Stimulated activated naive CD8-positive, alpha-beta T cell treated with anti-CD3 and anti-CD28 coated beads, Interleukin-15, amount 100 ng/mL, for 72 hours (primary cell): ENCODE results near the gene ARHGDIB.
A peak's percentile ranks its signal among the peaks of the same experiment; 100 is the strongest.

Source experiments
- ATAC-seq: fragments of 150-1000 bp; cut with Tn5 transposase; 2 replicates; pipeline ENCODE4 v1.10.0; 2021; ENCODE audit warnings: mild to moderate bottlenecking, moderate library complexity
- DNase-seq, 2 donors: peaks; one replicate each; pipeline ENCODE4 v3.0.0; 2021 to 2022
- H3K27ac Mint-ChIP-seq, 2 donors: one replicate each; pipeline ENCODE4 v1.8.0; 2022; ENCODE audit warnings: mild to moderate bottlenecking in 2 of 2, mixed read lengths in 2 of 2, moderate library complexity in 2 of 2
- H3K27me3 Mint-ChIP-seq: one replicate; pipeline ENCODE4 v1.8.0; 2022; ENCODE audit warnings: mixed read lengths
- H3K4me1 Mint-ChIP-seq: one replicate; pipeline ENCODE4 v1.8.0; 2022; ENCODE audit warnings: mild to moderate bottlenecking, mixed read lengths
- H3K4me3 Mint-ChIP-seq, 2 donors: one replicate each; pipeline ENCODE4 v1.8.0; 2022; ENCODE audit warnings: mild to moderate bottlenecking in 2 of 2, mixed read lengths in 2 of 2, moderate library complexity in 1 of 2
- H3K9me3 Mint-ChIP-seq, 2 donors: one replicate each; pipeline ENCODE4 v1.8.0; 2022; ENCODE audit warnings: mixed read lengths in 2 of 2

Gene ARHGDIB

DNA sequence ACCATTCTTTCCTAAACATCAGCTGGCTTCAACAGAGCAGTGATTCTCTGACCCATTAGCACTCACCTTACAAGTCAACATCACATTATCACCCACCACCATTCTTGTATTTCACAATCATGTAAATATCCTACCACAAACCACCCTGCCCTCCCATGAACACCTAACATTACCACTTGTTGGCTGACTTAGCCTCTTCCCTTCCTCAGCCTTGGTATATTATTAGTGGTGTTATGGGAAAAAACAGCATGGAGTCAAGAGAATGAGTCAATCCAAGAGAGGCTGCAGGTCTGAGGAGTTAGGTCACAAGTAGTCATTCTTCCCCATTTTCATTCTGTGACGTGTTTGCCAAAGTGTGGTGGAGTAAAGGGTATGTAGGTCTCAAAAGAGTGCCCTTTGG lies 53.4 kb downstream of the ARHGDIB start:
- Mint-ChIP-seq H3K4me1 (peaks cover 37% of the 10 kb centered on the region), H3K4me3 (no peak overlapping the region), H3K27me3 (no peaks in the 10 kb centered on the region), H3K9me3 (peaks cover 0 to 7% of the 10 kb centered on the region in 2 donors), H3K27ac (no peak overlapping the region)
- DNase-seq (peak in 1 of 2 donors; percentile 41), ATAC-seq (peak; percentile 55)

DNA sequence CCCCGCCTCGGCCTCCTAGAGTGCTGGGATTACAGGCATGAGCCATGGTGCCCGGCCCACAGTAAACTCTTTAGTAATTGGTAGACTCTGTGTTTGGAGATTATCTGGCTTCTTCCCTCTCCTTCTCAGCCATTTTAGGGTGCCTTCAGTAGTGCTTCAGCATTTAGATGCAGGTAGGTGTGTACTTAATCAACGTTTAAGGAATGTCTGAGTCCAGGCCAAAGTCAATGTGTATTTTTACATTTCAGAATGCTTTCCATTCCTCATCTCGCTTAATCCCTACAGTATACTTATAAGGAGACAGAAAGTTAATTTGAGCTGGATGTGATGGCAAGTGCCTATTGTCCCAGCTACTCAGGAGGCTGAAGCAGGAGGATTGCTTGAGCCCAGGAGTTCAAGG lies 55.3 kb downstream of the ARHGDIB start:
- no peak overlapping the region for H3K4me3 Mint-ChIP-seq
- no peak overlapping the region for H3K27ac Mint-ChIP-seq
- no peak for ATAC-seq
- no peak for DNase-seq
- H3K4me1 Mint-ChIP-seq: peaks cover 39% of the 10 kb centered on the region
- no peaks in the 10 kb centered on the region for H3K27me3 Mint-ChIP-seq
- H3K9me3 Mint-ChIP-seq: peaks cover 0 to 7% of the 10 kb centered on the region in 2 donors

DNA sequence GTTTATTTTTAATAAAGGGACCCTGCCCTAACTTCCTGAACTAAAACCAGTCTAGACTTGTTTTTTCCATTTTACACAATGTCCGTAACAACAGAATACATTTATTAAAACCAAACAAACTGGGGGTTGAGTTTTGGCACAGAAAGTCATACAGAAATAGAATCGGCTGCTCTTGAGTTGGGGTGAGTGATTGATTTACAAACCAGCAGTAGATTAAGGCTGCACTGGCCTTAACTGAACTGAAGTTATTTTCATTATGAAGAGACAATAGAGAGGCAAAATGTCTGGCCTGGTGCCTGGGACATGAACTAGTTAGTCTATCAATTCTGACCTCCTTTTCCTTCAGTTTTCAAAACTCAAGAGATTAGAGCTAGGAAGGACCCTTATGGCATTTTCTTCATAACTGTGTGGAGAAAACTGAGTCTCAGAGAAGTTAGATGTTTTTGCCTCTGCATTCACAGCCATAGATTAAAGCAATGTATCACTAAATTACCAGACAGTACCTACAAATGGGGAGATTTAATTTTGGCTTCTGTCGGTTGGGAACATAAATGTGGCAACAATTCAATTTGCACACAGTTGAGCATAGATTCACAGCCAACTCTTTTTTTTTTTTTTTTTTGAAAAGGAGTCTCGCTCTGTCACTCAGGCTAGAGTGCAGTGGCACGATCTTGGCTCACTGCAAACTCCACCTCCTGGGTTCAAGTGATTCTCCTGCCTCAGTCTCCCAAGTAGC lies 56.0 kb downstream of the ARHGDIB start:
- no peak for ATAC-seq

DNA sequence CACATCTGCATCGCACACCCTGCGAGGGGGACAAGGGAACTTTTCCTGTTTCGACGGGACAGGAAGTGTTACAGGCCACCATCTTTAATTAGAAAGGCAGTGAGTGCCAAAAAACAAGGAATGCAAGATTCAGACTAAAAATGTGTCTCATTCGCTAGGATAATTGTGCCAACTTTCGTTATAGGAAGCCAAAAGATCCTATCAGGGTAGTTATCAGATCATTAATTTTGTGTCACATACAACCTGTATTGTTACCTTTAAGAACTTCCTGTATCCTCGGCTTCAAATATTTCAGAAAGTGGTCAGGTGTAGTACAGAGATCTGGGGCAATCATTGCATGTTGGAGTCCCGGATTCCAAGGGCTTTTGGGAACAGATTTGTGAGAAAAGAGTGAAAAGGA lies 56.5 kb downstream of the ARHGDIB start:
- no peaks in the 10 kb centered on the region for H3K27me3 Mint-ChIP-seq
- DNase-seq (no peak), ATAC-seq (no peak)
- no peak overlapping the region for H3K27ac Mint-ChIP-seq
- H3K9me3 Mint-ChIP-seq: peaks cover 0 to 7% of the 10 kb centered on the region in 2 donors
- H3K4me3 Mint-ChIP-seq: no peak overlapping the region
- peaks cover 27% of the 10 kb centered on the region for H3K4me1 Mint-ChIP-seq

More for the DNA sequence above, 56.0 kb downstream of the ARHGDIB start:
- H3K27me3 Mint-ChIP-seq: no peaks in the 10 kb centered on the region
- peaks cover 33% of the 10 kb centered on the region for H3K4me1 Mint-ChIP-seq
- H3K27ac Mint-ChIP-seq: no peak overlapping the region
- peaks cover 0 to 7% of the 10 kb centered on the region in 2 donors for H3K9me3 Mint-ChIP-seq
- no peak for DNase-seq
- H3K4me3 Mint-ChIP-seq: no peak overlapping the region

DNA sequence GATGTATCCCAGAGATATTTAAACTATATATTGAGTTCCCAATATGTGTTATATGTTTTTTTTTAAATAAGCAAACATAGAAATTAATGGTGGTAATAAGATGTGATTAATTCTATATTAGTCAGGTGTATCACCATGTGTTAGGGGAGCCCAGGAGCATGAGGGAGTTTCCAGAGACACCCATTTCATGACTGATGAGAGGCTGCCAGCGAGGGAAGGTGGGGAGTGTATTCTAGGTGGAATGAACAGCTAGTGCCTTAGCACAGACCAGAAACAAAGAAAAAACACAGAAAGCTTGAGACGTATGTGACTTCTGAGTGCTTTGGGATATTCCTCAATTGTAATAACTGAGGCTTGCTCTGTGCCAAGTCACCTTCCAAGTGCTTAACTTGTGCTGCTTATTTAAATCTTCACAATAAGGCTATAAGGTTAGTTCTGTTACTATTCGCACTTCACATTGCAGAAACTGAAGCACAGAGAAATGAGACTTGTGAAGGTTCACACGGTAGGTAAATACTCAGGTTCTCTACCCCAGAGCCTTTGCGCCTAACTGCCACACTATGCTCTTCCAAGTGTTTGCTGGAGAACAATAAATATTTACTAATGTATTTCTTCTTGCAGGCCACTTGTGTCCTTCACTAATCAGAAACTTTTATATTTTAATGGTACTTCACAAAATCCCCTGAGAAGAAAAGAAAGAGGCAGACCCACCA lies 57.9 kb downstream of the ARHGDIB start:
- peak overlapping the region; percentile 20 to 30 for H3K27ac Mint-ChIP-seq
- peaks cover 25% of the 10 kb centered on the region for H3K4me1 Mint-ChIP-seq
- ATAC-seq (no peak), DNase-seq (no peak)
- H3K4me3 Mint-ChIP-seq: no peak overlapping the region
- H3K27me3 Mint-ChIP-seq: no peaks in the 10 kb centered on the region
- H3K9me3 Mint-ChIP-seq: peaks cover 0 to 6% of the 10 kb centered on the region in 2 donors

DNA sequence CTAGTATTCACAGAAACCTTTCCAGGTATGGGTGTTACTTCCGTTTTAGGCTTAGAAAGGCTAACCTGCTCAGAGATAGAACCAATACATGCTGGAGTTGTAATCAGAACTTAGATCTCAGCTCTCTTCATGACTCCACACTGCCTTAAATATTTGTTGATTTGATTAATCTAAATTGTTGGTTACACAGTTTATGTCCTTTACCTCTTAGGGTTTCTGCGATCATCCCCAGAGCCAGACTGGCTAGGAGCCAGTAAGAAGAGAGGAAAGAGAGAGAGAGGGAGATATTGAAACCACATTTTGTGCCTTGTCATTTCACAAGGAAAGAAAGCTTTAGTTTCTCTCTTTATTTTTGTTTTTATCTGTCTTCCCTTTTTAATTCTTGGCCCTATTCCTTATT lies 58.9 kb downstream of the ARHGDIB start:
- no peaks in the 10 kb centered on the region for H3K27me3 Mint-ChIP-seq
- DNase-seq (no peak), ATAC-seq (no peak)
- peaks cover 15% of the 10 kb centered on the region for H3K4me1 Mint-ChIP-seq
- H3K9me3 Mint-ChIP-seq: no peaks in the 10 kb centered on the region
- peak overlapping the region in 1 of 2 donors; percentile 36 for H3K4me3 Mint-ChIP-seq
- H3K27ac Mint-ChIP-seq: peak overlapping the region in 1 of 2 donors; percentile 55

DNA sequence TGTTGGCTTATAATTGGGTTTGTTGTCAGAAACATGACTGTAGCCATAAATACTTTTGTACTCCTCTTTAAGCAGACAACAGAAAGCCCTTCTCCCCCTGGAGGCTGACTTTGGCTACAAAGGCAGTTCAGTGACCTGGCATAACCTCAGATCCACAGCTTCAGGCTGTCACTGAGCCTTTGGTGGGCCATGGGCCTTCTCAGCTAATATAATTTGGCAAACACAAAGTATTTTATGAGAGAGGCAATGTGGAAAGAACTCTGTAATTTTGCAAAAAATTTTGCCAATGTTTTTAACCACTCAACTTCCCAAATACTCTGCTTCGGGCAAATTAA lies 60.2 kb downstream of the ARHGDIB start:
- Mint-ChIP-seq H3K27me3 (no peaks in the 10 kb centered on the region), H3K9me3 (no peaks in the 10 kb centered on the region), H3K4me3 (no peak overlapping the region), H3K27ac (no peak overlapping the region), H3K4me1 (peaks cover 15% of the 10 kb centered on the region)
- ATAC-seq (no peak), DNase-seq (no peak)

DNA sequence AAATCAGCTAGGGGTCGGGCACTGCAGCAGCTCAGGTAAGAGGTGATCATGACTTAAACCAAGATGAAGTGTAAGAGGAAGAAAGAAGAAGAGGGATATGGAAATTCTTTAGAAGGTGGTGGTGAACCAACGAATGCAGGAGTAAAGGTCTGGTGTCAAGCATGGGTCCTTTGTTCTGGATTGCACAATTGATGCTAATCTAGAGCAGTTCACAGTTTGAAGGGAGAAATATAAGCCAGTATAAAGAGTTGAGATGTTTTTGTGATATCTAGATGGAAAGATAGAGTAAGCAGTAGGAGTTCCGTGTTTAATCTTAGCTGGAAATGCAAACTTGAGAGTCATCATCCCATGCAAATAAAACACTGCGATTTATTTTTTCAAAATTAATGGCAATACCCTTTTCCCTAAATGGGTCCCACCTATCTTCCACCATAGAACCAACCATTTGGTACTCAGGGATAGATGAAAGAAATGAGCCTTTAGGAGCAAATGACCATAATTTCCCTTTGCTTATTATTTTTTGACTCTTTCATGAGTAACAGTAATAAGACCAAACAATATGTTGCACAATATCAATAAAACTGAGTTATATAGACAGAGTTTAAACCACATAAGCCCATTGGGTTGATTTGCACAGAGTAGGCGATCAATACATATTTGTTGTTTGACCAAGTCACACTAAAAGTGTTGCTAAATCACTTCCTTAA lies 60.7 kb downstream of the ARHGDIB start:
- H3K27ac Mint-ChIP-seq: no peak overlapping the region
- ATAC-seq: no peak
- no peak overlapping the region for H3K4me3 Mint-ChIP-seq
- DNase-seq: no peak
- H3K9me3 Mint-ChIP-seq: no peaks in the 10 kb centered on the region
- peaks cover 15% of the 10 kb centered on the region for H3K4me1 Mint-ChIP-seq
- H3K27me3 Mint-ChIP-seq: no peaks in the 10 kb centered on the region

DNA sequence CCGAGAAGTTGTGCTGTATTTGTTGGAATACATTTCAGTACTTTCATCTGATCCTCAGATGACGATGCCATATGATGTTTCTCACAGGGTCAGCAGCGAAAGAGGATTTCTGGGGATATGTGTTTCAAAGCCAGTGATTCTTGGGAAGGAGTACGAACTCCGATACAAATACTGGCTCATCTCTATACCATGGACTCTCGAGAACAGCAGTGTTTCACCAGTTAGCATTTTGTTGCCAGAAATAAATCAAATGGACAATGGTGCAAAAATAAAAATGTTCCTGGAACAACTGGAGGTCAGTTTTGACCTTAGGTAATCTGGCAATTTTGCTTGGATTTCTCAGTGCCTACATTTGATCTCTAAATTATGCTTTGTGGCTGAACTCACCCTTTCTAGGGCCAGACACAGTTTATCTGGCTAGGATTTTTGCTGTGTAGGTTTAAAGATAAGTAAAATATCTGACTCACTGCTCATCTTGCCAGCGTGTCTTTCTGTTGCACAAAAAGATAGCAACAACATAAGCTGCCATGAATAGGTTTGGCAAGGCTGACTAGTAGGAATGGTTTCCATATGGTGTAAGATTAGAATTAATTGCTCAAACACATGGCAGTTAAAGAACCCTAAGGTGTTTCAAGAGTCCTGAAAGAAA lies 64.8 kb downstream of the ARHGDIB start:
- Mint-ChIP-seq H3K4me1 (no peaks in the 10 kb centered on the region), H3K9me3 (no peaks in the 10 kb centered on the region), H3K4me3 (no peak overlapping the region), H3K27ac (no peak overlapping the region), H3K27me3 (no peaks in the 10 kb centered on the region)
- ATAC-seq: no peak
- DNase-seq: no peak

DNA sequence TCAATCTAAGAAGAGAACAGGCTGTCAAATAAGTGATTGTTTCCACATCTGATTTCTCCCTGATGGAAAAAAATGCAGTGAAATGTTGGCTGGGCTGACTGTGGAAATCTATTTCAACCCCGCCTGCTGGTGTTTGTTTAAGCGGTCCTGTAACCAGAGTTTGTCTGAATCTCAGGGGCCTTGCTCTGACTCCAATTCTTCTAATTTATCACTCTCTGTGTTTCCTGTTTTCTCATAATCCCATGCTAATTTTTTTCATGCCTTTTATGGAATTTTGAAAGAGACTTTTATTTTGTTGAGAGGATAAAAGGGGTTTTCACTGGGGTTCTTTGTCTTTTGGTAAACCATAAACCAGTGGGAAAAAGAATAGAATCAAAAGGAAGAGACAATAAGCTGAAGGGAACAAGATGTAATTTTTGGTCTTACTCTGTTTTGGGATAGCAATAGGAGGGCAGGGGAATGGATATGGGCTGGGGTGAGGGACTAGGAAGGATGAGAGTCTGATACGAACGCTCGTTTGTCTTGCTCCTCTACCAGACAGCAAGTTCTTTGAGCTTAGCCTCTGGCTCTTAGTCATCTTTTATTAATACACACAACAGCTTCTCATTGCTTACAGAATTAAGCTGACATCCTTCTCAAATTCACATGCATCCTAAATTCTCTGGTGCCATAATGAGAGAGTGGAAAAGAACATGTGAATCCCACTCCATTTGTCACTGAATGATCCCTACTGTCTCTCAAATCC lies 67.7 kb downstream of the ARHGDIB start:
- Mint-ChIP-seq H3K9me3 (no peaks in the 10 kb centered on the region), H3K4me3 (no peak overlapping the region), H3K27me3 (no peaks in the 10 kb centered on the region), H3K4me1 (no peaks in the 10 kb centered on the region), H3K27ac (no peak overlapping the region)
- DNase-seq: no peak
- ATAC-seq: no peak

DNA sequence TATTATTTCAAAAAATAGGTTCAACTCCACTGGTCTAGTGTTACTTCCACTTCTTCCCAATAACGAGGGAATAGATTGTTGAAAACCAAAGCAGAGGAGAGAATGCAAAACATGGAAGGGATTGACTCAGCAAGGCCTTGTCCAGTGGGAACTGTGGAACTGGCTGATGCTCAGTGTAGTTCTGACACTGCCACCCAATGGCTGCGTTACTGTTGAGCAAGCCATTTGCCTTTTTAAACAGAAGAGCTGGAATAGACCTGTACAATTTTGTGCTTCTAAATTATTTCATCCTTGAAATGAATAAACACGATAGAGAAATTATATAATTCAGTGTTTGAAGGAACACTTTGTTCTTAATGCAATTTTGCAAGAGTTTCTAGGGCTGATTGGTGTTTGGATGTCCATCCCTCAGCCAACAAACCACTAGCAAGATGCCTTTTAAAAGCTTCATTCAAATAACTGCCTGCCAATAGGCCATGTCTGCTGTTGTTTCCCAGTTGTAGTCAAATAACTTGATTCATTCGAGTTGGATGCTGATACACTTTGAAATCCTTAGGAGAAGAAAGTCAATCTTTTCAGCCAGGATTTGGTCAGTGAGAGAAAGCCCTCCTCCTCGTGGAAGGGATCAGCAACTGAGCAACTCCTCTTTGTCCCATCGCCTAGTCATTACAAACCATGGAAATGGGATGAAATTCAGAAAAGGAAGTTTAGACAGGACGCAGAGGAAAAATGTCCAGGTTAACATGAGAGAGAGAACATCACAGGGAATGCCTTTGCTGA lies 68.5 kb downstream of the ARHGDIB start:
- DNase-seq (no peak), ATAC-seq (no peak)
- H3K4me3 Mint-ChIP-seq: no peak overlapping the region
- no peaks in the 10 kb centered on the region for H3K27me3 Mint-ChIP-seq
- H3K9me3 Mint-ChIP-seq: no peaks in the 10 kb centered on the region
- no peaks in the 10 kb centered on the region for H3K4me1 Mint-ChIP-seq
- H3K27ac Mint-ChIP-seq: no peak overlapping the region
